AG10803 (cell line): Measurements from ENCODE around the gene LSM14B.
"Not testable (repeated sequence)": the region's sequence is repeated elsewhere in the genome, so short reads cannot be mapped to it uniquely, and the experiment has no call there.

ENCODE experiments used
- DNase-seq: peaks from one replicate; pipeline ENCODE4 v3.0.0; 2010; ENCODE audit warnings: low read depth
- H3K4me3 ChIP-seq: 2 replicates; pipeline ENCODE4 v1.5.1; 2011; ENCODE audit warnings: mild to moderate bottlenecking, low read length, control low read depth
- CTCF ChIP-seq: conservative IDR thresholded peaks from 2 replicates; pipeline ENCODE4 v1.5.1; 2011; ENCODE audit warnings: mild to moderate bottlenecking, low read length, control low read depth, inconsistent platforms

LSM14B gene

GRCh38 chr20:62114894-62115293 lies 7.4 kb upstream of the LSM14B start:
- no peak for DNase-seq
- no peak overlapping the region for H3K4me3 ChIP-seq

GRCh38 chr20:62115800-62116407 lies 6.4 kb upstream of the LSM14B start:
- not testable (repeated sequence) for H3K4me3 ChIP-seq, DNase-seq

More at GRCh38 chr20:62114894-62115293, 7.4 kb upstream of the LSM14B start:
- TF ChIP-seq CTCF, result no peak

- no peak overlapping the region for H3K4me3 ChIP-seq
- no peak for TF ChIP-seq CTCF
- DNase-seq, result no peak
Measured at GRCh38 chr20:62116558-62117361, 5.5 kb upstream of the LSM14B start.

GRCh38 chr20:62117362-62117646 lies 5.0 kb upstream of the LSM14B start:
- DNase-seq, result no peak
- H3K4me3 ChIP-seq, result no peak overlapping the region
- no peak for TF ChIP-seq CTCF

- no peak overlapping the region for H3K4me3 ChIP-seq
- no peak for DNase-seq
- TF ChIP-seq CTCF, result no peak
Measured at GRCh38 chr20:62117658-62118057, 4.6 kb upstream of the LSM14B start.

- H3K4me3 ChIP-seq, result no peak overlapping the region
- no peak for TF ChIP-seq CTCF
- no peak for DNase-seq
Measured at GRCh38 chr20:62118113-62119043, 3.9 kb upstream of the LSM14B start.

GRCh38 chr20:62119115-62119514 lies 3.2 kb upstream of the LSM14B start:
- DNase-seq, result no peak
- no peak overlapping the region for H3K4me3 ChIP-seq
- no peak for TF ChIP-seq CTCF
